GM12891 (cell line): Measurements from ENCODE around the gene DPP4.
"Not testable (repeated sequence)": the region's sequence is repeated elsewhere in the genome, so short reads cannot be mapped to it uniquely, and the experiment has no call there.

ENCODE experiments used
- DNase-seq: peaks from one replicate; pipeline ENCODE4 v3.0.0; 2011; ENCODE audit warnings: low spot score; ENCODE audit not compliant: insufficient read length
- FAIRE-seq: peaks from 2 replicates; lab custom pipeline; 2011; peaks lifted over from hg19 to GRCh38; lab: Jason Lieb, UNC
- PAX5 ChIP-seq: IDR thresholded peaks from 2 replicates; pipeline ENCODE4 v1.6.1; 2011; ENCODE audit warnings: low read length, moderate library complexity, mild to moderate bottlenecking; ENCODE audit not compliant: insufficient read depth, severe bottlenecking
- POLR2A ChIP-seq: IDR thresholded peaks from 2 replicates; pipeline ENCODE4 v1.6.1; 2011; ENCODE audit warnings: low read depth, low read length, control low read depth
- POLR2AphosphoS5 ChIP-seq: IDR thresholded peaks from 2 replicates; pipeline ENCODE4 v1.6.1; 2011; ENCODE audit warnings: low read depth, low read length, control low read depth
- POU2F2 ChIP-seq: IDR thresholded peaks from 2 replicates; pipeline ENCODE4 v1.6.1; 2011; ENCODE audit warnings: low read depth, mild to moderate bottlenecking, control low read depth, low read length, moderate library complexity
- SPI1 ChIP-seq: IDR thresholded peaks from 2 replicates; pipeline ENCODE4 v1.6.1; 2011; ENCODE audit warnings: low read depth, low read length, control low read depth
- TAF1 ChIP-seq: IDR thresholded peaks from 2 replicates; pipeline ENCODE4 v1.6.1; 2011; ENCODE audit warnings: low read depth, low read length, control low read depth

Gene DPP4

GRCh38 chr2:161954103-161954502 lies 119.9 kb downstream of the DPP4 start:
- FAIRE-seq (peak; percentile 16), DNase-seq (no peak)
- no peak for TF ChIP-seq POU2F2
- TF ChIP-seq POLR2A: no peak
- TF ChIP-seq SPI1: no peak
- no peak for TF ChIP-seq TAF1
- no peak for TF ChIP-seq PAX5
- no peak for TF ChIP-seq POLR2AphosphoS5

GRCh38 chr2:161953367-161953766 lies 120.6 kb downstream of the DPP4 start:
- FAIRE-seq: not testable (repeated sequence)

GRCh38 chr2:161952783-161953191 lies 121.2 kb downstream of the DPP4 start:
- DNase-seq (no peak), FAIRE-seq (no peak)
- no peak for TF ChIP-seq POU2F2
- TF ChIP-seq TAF1: no peak
- no peak for TF ChIP-seq POLR2A
- TF ChIP-seq PAX5: no peak
- no peak for TF ChIP-seq SPI1

More at GRCh38 chr2:161953367-161953766, 120.6 kb downstream of the DPP4 start:
- not testable (repeated sequence) for DNase-seq

- TF ChIP-seq TAF1: no peak
- TF ChIP-seq SPI1: no peak
- no peak for TF ChIP-seq POLR2AphosphoS5
- TF ChIP-seq POU2F2: no peak
- TF ChIP-seq POLR2A: no peak
- TF ChIP-seq PAX5: no peak
- no peak for FAIRE-seq
- no peak for DNase-seq
These were observed 126.2 kb downstream of the DPP4 start for GRCh38 chr2:161947836-161948235.

- no peak for TF ChIP-seq PAX5
- no peak for TF ChIP-seq POU2F2
- TF ChIP-seq SPI1: no peak
- no peak for TF ChIP-seq POLR2A
- FAIRE-seq: no peak
- DNase-seq: no peak
These were observed 126.6 kb downstream of the DPP4 start for GRCh38 chr2:161947406-161947805.

- DNase-seq (no peak), FAIRE-seq (no peak)
- TF ChIP-seq PAX5: no peak
These were observed 127.4 kb downstream of the DPP4 start for GRCh38 chr2:161946489-161947107.

GRCh38 chr2:161943011-161943410 lies 131.0 kb downstream of the DPP4 start:
- TF ChIP-seq PAX5 (no peak), POU2F2 (no peak), POLR2A (no peak), SPI1 (no peak), TAF1 (no peak), POLR2AphosphoS5 (no peak)
- no peak for FAIRE-seq
- DNase-seq: no peak
